Measurements from ENCODE around the gene HOXA13. TPM values are rescaled to one million over a fixed set of nuclear protein-coding genes. Genes with fewer than 3 reads are reported as not detected.
A peak's percentile ranks its signal among the peaks of the same experiment; 100 is the strongest.

The HOXA13 gene
- total RNA-seq, 1 experiment from 2014 or later = not detected

- Histone ChIP-seq H3K14ac (ENCODE audit: insufficient read depth, low read length) (no peak overlapping the region), H3K23me2 (ENCODE audit: insufficient read length, low read depth, low read length, poor library complexity, severe bottlenecking) (peaks cover 3% of the 10 kb centered on the region), H3K79me1 (ENCODE audit: insufficient read depth, low read depth, low read length, poor library complexity, severe bottlenecking) (no peaks in the 10 kb centered on the region), H3K18ac (ENCODE audit: insufficient read length, low read depth, low read length) (no peak overlapping the region), H3T11ph (ENCODE audit: low read length) (no peak overlapping the region), H3K4me2 (ENCODE audit: insufficient read depth, insufficient read length, low read length) (peak overlapping the region; percentile 9), H3K56ac (ENCODE audit: insufficient read length, low read depth, low read length) (no peak overlapping the region), H3K23ac (ENCODE audit: insufficient read length, low read depth, low read length) (no peak overlapping the region), H4K91ac (ENCODE audit: insufficient read length, low read depth, low read length) (no peak overlapping the region), H2AK5ac (ENCODE audit: insufficient read length, low read length) (no peak overlapping the region), H3K4ac (ENCODE audit: low read depth, low read length) (no peak overlapping the region), H2BK15ac (ENCODE audit: low read depth, low read length) (no peak overlapping the region), H3K9me3 (ENCODE audit: control insufficient read depth, low read depth, low read length) (no peaks in the 10 kb centered on the region), H3K27me3 (ENCODE audit: insufficient read depth, low read length) (peaks cover 99% of the 10 kb centered on the region), H4K20me1 (ENCODE audit: control insufficient read depth, insufficient read depth, insufficient read length) (peaks cover 2% of the 10 kb centered on the region), H2BK120ac (ENCODE audit: low read depth, low read length, poor library complexity, severe bottlenecking) (no peak overlapping the region), H2AFZ (ENCODE audit: low read length) (no peak overlapping the region), H3K27ac (ENCODE audit: insufficient read length, low read depth, low read length) (no peak overlapping the region), H2BK5ac (ENCODE audit: insufficient read length, low read length) (no peak overlapping the region), H3K9ac (ENCODE audit: extremely low read depth, insufficient read length, low read length) (no peak overlapping the region), H3K79me2 (ENCODE audit: insufficient read depth, low read length) (no peaks in the 10 kb centered on the region), H3K4me1 (ENCODE audit: insufficient read depth, low read length) (no peaks in the 10 kb centered on the region), H2BK20ac (ENCODE audit: low read depth, low read length, poor library complexity, severe bottlenecking) (no peak overlapping the region), H4K5ac (ENCODE audit: insufficient read length, low read depth, low read length) (no peak overlapping the region), H2BK12ac (ENCODE audit: insufficient read length, low read depth, low read length) (no peak overlapping the region), H4K8ac (replicated peaks; ENCODE audit: insufficient read length, low read depth, low read length) (no peak overlapping the region)
- Mint-ChIP-seq H3K36me3 (ENCODE audit: insufficient read depth in 1 of 3, low read depth in 3 of 3) (0 out of 7 replicates have a peak, but pooled peaks cover 0 to 1% (median 0%) of the 10 kb centered on the region in 3 experiments), H3K27me3 (ENCODE audit: low read depth) (peaks cover 98% of the 10 kb centered on the region), H3K4me1 (peaks cover 36 to 60% of the 10 kb centered on the region in 2 experiments), H3K27ac (no peak overlapping the region), H3K9me3 (peaks cover 2 to 6% of the 10 kb centered on the region in 2 experiments; a peak in 3 of 5 replicates), H3K4me3 (peak overlapping the region in 1 of 2 experiments; percentile 67; a peak in 2 of 5 replicates)
- no CpG with 5 or more reads among the region's 14 CpGs for WGBS (ENCODE audit: extremely low coverage, insufficient read length, low lambda C conversion rate)
- no peak for DNase-seq
- no peak for TF ChIP-seq CTCF (conservative IDR thresholded peaks at IDR 0.05)
Observed at GRCh38 chr7:27242154-27242553, 42.3 kb upstream of the HOXA13 start.

Measured in H9 (cell line).